ENCODE results near the gene TMEM156. TPM values are rescaled to one million over a fixed set of nuclear protein-coding genes. Genes with fewer than 3 reads are reported as not detected.

Gene TMEM156
- total and polyA plus RNA-seq, 10 of the 15 experiments (the other 5 are each of a cell fraction or from before 2014, with no cell fraction given): 20.8 to 48.3 (median 32.7) TPM

DNA sequence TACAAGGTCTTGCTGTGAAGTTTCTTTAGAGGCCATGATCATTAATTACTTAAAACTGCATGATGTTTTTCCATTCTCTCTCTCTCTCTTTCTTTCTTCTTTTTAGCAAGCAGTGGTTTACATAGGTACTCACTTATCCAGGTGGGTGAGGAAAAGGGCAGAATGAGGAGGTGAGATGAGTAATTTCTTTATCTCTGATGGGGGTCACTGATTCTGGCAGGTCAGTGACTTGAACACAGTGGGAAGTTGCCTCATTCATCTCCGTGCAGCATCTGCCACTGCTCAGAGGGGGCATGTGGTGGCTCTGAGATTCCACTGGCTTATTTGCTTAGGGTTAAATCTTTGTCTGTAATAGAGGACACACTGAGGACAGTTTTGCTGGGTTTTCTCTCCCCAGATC is 102.0 kb downstream of the TMEM156 start (continued):
- TF ChIP-seq NBN (IDR thresholded peaks at IDR 0.05) (no peak), JUND (IDR thresholded peaks at IDR 0.05; ENCODE audit: low read depth, low read length) (no peak)

DNA sequence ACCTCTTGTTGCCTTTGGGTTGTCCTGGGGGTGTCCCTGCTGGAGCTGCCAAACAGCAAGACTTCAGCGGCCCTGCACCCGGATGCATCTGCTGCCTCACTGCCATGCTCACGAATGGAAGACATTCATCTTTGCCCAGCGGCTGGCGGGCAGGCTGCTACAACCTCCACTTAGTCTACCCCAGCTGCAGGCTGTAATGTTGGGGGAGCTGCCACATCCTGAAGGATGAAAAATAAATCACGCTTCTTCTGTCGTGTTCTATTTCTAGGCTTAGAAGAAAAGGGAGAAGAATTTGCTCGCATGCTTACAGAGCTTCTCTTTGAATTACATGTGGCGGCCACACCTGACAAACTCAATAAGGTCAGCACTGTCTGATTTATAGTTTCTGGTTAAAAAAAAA is 103.2 kb downstream of the TMEM156 start:
- RAD21 ChIA-PET (ENCODE audit: unreplicated experiment): no interaction called here
- TF ChIP-seq, protein P1, sequence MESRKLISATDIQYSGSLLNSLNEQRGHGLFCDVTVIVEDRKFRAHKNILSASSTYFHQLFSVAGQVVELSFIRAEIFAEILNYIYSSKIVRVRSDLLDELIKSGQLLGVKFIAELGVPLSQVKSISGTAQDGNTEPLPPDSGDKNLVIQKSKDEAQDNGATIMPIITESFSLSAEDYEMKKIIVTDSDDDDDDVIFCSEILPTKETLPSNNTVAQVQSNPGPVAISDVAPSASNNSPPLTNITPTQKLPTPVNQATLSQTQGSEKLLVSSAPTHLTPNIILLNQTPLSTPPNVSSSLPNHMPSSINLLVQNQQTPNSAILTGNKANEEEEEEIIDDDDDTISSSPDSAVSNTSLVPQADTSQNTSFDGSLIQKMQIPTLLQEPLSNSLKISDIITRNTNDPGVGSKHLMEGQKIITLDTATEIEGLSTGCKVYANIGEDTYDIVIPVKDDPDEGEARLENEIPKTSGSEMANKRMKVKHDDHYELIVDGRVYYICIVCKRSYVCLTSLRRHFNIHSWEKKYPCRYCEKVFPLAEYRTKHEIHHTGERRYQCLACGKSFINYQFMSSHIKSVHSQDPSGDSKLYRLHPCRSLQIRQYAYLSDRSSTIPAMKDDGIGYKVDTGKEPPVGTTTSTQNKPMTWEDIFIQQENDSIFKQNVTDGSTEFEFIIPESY (IDR thresholded peaks at IDR 0.05): no peak
- no peak for TF ChIP-seq TBL1XR1 (IDR thresholded peaks at IDR 0.05; ENCODE audit: low read depth, low read length)
- no peak for TF ChIP-seq CEBPB (IDR thresholded peaks at IDR 0.05; ENCODE audit: borderline replicate concordance in 1 of 2, low read depth in 2 of 2, low read length in 2 of 2)
- TF ChIP-seq MEF2A (IDR thresholded peaks at IDR 0.05; ENCODE audit: insufficient read depth, low read depth, low read length): no peak
- TF ChIP-seq KAT2A (conservative IDR thresholded peaks at IDR 0.05; ENCODE audit: control insufficient read depth, low read depth, low read length): no peak
- TF ChIP-seq, protein P2, sequence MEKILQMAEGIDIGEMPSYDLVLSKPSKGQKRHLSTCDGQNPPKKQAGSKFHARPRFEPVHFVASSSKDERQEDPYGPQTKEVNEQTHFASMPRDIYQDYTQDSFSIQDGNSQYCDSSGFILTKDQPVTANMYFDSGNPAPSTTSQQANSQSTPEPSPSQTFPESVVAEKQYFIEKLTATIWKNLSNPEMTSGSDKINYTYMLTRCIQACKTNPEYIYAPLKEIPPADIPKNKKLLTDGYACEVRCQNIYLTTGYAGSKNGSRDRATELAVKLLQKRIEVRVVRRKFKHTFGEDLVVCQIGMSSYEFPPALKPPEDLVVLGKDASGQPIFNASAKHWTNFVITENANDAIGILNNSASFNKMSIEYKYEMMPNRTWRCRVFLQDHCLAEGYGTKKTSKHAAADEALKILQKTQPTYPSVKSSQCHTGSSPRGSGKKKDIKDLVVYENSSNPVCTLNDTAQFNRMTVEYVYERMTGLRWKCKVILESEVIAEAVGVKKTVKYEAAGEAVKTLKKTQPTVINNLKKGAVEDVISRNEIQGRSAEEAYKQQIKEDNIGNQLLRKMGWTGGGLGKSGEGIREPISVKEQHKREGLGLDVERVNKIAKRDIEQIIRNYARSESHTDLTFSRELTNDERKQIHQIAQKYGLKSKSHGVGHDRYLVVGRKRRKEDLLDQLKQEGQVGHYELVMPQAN (conservative IDR thresholded peaks at IDR 0.05): no peak
- no peak for TF ChIP-seq ZNF384 (IDR thresholded peaks at IDR 0.05; ENCODE audit: borderline replicate concordance, low read depth, low read length)
- no peak for TF ChIP-seq PML (IDR thresholded peaks at IDR 0.05; ENCODE audit: low read length)
- no peak for TF ChIP-seq GABPA (IDR thresholded peaks at IDR 0.05; ENCODE audit: low read depth)
- intact Hi-C loops (cut with micrococcal nuclease; ENCODE audit: unreplicated experiment) (no loop called here), in situ Hi-C loops (cut with MboI) (no loop called here)
- POLR2A ChIA-PET: interaction anchor here (1.1 kb wide), 1 partner anchor 14 kb away, joined by 3 read pairs; no protein-coding TSS in a partner anchor
- no peak overlapping the region for H2AFZ ChIP-seq (ENCODE audit: control insufficient read depth, low read depth, low read length)
- ATAC-seq: no peak
- no peaks in the 10 kb centered on the region for H3K27me3 ChIP-seq (replicated peaks in 1 of 2; ENCODE audit: control insufficient read depth in 2 of 2, insufficient read depth in 2 of 2, low read length in 1 of 2)
- CTCF ChIA-PET: interaction anchor here (0.8 to 0.9 kb wide), 3 partner anchors 12 to 30 kb away, joined by 3 read pairs; no protein-coding TSS in a partner anchor
- WGBS (ENCODE audit: insufficient coverage, insufficient replicate concordance, low lambda C conversion rate, missing lambda C conversion rate): 97% methylated on average over 9 of the region's 9 CpGs
- SMC1A ChIA-PET (ENCODE audit: uncharacterized antibody, unreplicated experiment): interaction anchor here (0.6 kb wide), 1 partner anchor 531 kb away, joined by 3 read pairs; no protein-coding TSS in a partner anchor
- H3K4me1 ChIP-seq (ENCODE audit: control insufficient read depth, insufficient read depth, low read length): no peaks in the 10 kb centered on the region; the same call in 1 of the 2 replicates
- no peak overlapping the region for H3K4me2 ChIP-seq (ENCODE audit: control insufficient read depth, insufficient read depth)
- H3K4me3 ChIP-seq: no peak overlapping the region
- H4K20me1 ChIP-seq (ENCODE audit: control insufficient read depth, insufficient read depth): no peaks in the 10 kb centered on the region
- no TSS peak for BruUV-seq (replicated peaks)
- no peak overlapping the region for H3K27ac ChIP-seq (ENCODE audit: control insufficient read depth, insufficient read depth)
- H3K9ac ChIP-seq (ENCODE audit: control insufficient read depth, insufficient read depth, low read length): no peak overlapping the region
- DNase-seq (ENCODE audit: low read depth, low spot score): no peak
- no peak for FAIRE-seq
- H3K79me2 ChIP-seq (ENCODE audit: control insufficient read depth, insufficient read depth, low read length): no peaks in the 10 kb centered on the region
- no peaks in the 10 kb centered on the region for H3K9me3 ChIP-seq (replicated peaks; ENCODE audit: control insufficient read depth, insufficient read depth, low read length)
- peaks cover 0 to 2% of the 10 kb centered on the region in 2 experiments; a peak in 1 of 4 replicates for H3K36me3 ChIP-seq (ENCODE audit: control insufficient read depth in 2 of 2, insufficient read depth in 2 of 2, low read length in 1 of 2)

All from GM12878 (cell line).